Lower leg skin (tissue), 3 donors: Measurements from ENCODE around the gene CDK5.

Experiments
- CTCF ChIP-seq, 3 donors: fragments of 450-650 bp; IDR thresholded peaks; one replicate each; pipeline ENCODE4 v1.5.1; 2016; ENCODE audit warnings: antibody characterized with exemption in 3 of 3, mild to moderate bottlenecking in 3 of 3, moderate library complexity in 2 of 3
- POLR2A ChIP-seq, 2 donors: fragments of 450-650 bp; IDR thresholded peaks; one replicate each; pipeline ENCODE4 v1.6.1; 2016 to 2017; ENCODE audit warnings: antibody characterized with exemption in 2 of 2, mild to moderate bottlenecking in 1 of 2, moderate library complexity in 1 of 2

- TF ChIP-seq CTCF (IDR thresholded peaks at IDR 0.05) (no peak), POLR2A (IDR thresholded peaks at IDR 0.05) (no peak)
Measured at GRCh38 chr7:151013733-151014497, 43.8 kb downstream of the CDK5 start.
